Naive thymus-derived CD4-positive, alpha-beta T cell (primary cell): ENCODE measurements around the gene TMEM181. TPM values are rescaled to one million over a fixed set of nuclear protein-coding genes. Genes with fewer than 3 reads are reported as not detected.

Experiments used
- ATAC-seq: fragments of 150-1000 bp; cut with Tn5 transposase; 2 replicates; pipeline ENCODE4 v1.10.0; 2021; ENCODE audit warnings: mild to moderate bottlenecking, moderate library complexity
- CTCF ChIA-PET: fragments of 350-600 bp; sonication (Branson Sonifier 250); formaldehyde crosslinking; loops from one replicate; lab custom pipeline; 2021; ENCODE audit warnings: antibody characterized with exemption; lab: Charles Lee
- POLR2A ChIA-PET: fragments of 350-600 bp; sonication (Branson Sonifier 250); formaldehyde crosslinking; loops from one replicate; lab custom pipeline; 2021; ENCODE audit warnings: antibody characterized with exemption, inconsistent platforms; lab: Charles Lee
- DNase-seq, 9 donors: peaks; one replicate each; pipeline versions ENCODE4 v3.0.0 to v3.0.0-alpha.2; 2020 to 2022; ENCODE audit warnings: mixed read lengths in 1 of 9
- H3K27ac ChIP-seq: one replicate; pipeline ENCODE4 v1.7.0; 2013; ENCODE audit warnings: mild to moderate bottlenecking, low read depth, low read length, moderate library complexity
- H3K27me3 ChIP-seq, 2 donors: one replicate each; pipeline ENCODE4 v1.7.0; 2013; ENCODE audit warnings: low read length in 2 of 2, mild to moderate bottlenecking in 2 of 2, moderate library complexity in 2 of 2; ENCODE audit not compliant: control insufficient read depth in 2 of 2, insufficient read depth in 2 of 2
- H3K36me3 ChIP-seq, 3 experiments: 1 replicate in 2 of 3; 2 replicates in 1 of 3; pipeline ENCODE4 v1.7.0; 2013; ENCODE audit warnings: low read length in 3 of 3, mild to moderate bottlenecking in 3 of 3, moderate library complexity in 1 of 3; ENCODE audit not compliant: insufficient read depth in 3 of 3, control insufficient read depth in 2 of 3
- H3K4me1 ChIP-seq, 2 donors: one replicate each; pipeline ENCODE4 v1.7.0; 2013; ENCODE audit warnings: low read length in 2 of 2, mild to moderate bottlenecking in 2 of 2, moderate library complexity in 1 of 2; ENCODE audit not compliant: control insufficient read depth in 2 of 2, insufficient read depth in 2 of 2
- H3K4me3 ChIP-seq: 2 replicates; pipeline ENCODE4 v1.7.0; 2013; ENCODE audit warnings: mild to moderate bottlenecking, low read length
- H3K9me3 ChIP-seq, 3 experiments: 1 replicate in 2 of 3; 2 replicates in 1 of 3; pipeline ENCODE4 v1.7.0; 2013; ENCODE audit warnings: low read length in 3 of 3; ENCODE audit not compliant: control insufficient read depth in 2 of 3
- H3K27ac Mint-ChIP-seq, 9 donors: one replicate each; pipeline ENCODE4 v1.8.0; 2020 to 2022; ENCODE audit warnings: mixed read lengths in 9 of 9, mild to moderate bottlenecking in 8 of 9, moderate library complexity in 5 of 9, inconsistent platforms in 2 of 9
- H3K27me3 Mint-ChIP-seq, 5 donors: one replicate each; pipeline ENCODE4 v1.8.0; 2021 to 2022; ENCODE audit warnings: mixed read lengths in 5 of 5, mild to moderate bottlenecking in 1 of 5
- H3K36me3 Mint-ChIP-seq, 5 donors: one replicate each; pipeline ENCODE4 v1.8.0; 2020 to 2022; ENCODE audit warnings: mixed read lengths in 5 of 5, mild to moderate bottlenecking in 3 of 5, inconsistent platforms in 1 of 5
- H3K4me1 Mint-ChIP-seq, 7 donors: one replicate each; pipeline ENCODE4 v1.8.0; 2020 to 2022; ENCODE audit warnings: mixed read lengths in 7 of 7, mild to moderate bottlenecking in 3 of 7, inconsistent platforms in 1 of 7
- H3K4me3 Mint-ChIP-seq, 10 donors: one replicate each; pipeline ENCODE4 v1.8.0; 2020 to 2022; ENCODE audit warnings: mild to moderate bottlenecking in 10 of 10, mixed read lengths in 10 of 10, moderate library complexity in 6 of 10, inconsistent platforms in 2 of 10
- H3K9me3 Mint-ChIP-seq, 11 donors: one replicate each; pipeline ENCODE4 v1.8.0; 2020 to 2022; ENCODE audit warnings: mixed read lengths in 11 of 11, mild to moderate bottlenecking in 4 of 11, inconsistent platforms in 1 of 11, moderate library complexity in 1 of 11
- intact Hi-C, 2 donors: fragments of 100-400 bp; cut with micrococcal nuclease; formaldehyde crosslinking; loops; one replicate each; pipeline ENCODE4 v1.15.1; 2023
- polyA plus RNA-seq, 2 donors: library from polyadenylated mRNA; unstranded; fragments of 300-500 nt; fragmentation: Illumina TruSeq; gene quantifications; one replicate each; pipeline ENCODE4 v1.2.3, GENCODE V29; 2021
- total RNA-seq, 6 experiments: library from RNA in 5 of 6; stranded (reverse) in 5 of 6; gene quantifications; 1 replicate in 5 of 6; 2 replicates in 1 of 6; pipeline ENCODE4 v1.2.3 and lab custom pipeline; 2021 to 2026

TMEM181 gene
- total and polyA plus RNA-seq, 7 experiments from 2014 or later = 1.9 to 17.2 (median 15.7) TPM

DNA sequence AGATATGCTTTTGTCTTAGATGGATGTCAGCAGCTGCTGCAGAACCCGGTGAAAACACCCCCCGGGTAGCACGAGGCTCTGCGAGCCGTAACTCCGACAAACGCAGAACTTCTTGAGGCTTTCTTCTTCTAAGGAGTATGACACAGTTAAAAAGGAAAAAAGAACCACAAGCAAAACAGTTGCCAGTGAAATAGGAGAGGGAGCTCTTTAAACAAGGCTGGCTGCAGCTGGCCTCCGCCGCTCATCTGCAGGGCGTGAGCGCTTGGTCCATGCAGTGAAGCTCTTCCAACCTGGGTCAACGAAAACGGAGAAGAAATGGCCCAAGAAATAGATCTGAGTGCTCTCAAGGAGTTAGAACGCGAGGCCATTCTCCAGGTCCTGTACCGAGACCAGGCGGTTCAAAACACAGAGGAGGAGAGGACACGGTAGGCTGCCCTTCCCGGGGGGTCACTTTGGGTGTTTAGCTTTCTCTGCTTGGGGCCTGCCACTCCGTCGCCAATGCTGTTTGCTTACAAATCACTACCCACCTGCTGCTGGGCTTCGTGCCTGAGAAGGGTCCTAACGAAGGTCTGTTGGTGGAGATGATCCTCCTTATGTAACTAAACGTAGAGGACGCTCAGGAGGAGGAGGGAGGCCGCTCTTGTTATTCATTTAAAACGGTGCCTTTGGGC lies 103.2 kb downstream of the TMEM181 start:
- H3K27ac Mint-ChIP-seq = peak overlapping the region; percentile 23 to 100 (median 92)
- DNase-seq (peak in 7 of 9 donors; percentile 32 to 79 (median 67)), ATAC-seq (peak; percentile 56)
- H3K9me3 Mint-ChIP-seq = no peaks in the 10 kb centered on the region
- no peaks in the 10 kb centered on the region for H3K9me3 ChIP-seq
- H3K27me3 ChIP-seq = no peaks in the 10 kb centered on the region
- no peaks in the 10 kb centered on the region for H3K27me3 Mint-ChIP-seq
- peaks cover 0 to 42% (median 31%) of the 10 kb centered on the region in 5 donors for H3K36me3 Mint-ChIP-seq
- ChIA-PET POLR2A (interaction anchor here (0.7 to 5.9 kb wide), 6 partner anchors 8 to 901 kb away, joined by 3 to 59 read pairs (median 8); partner anchors contain the start of gene DYNLT1), CTCF (interaction anchor here (0.9 to 6.7 kb wide), 9 partner anchors 10 to 449 kb away, joined by 3 to 107 read pairs (median 4); no protein-coding TSS in a partner anchor)
- H3K4me3 Mint-ChIP-seq = peak overlapping the region; percentile 48 to 96 (median 89)
- H3K27ac ChIP-seq = peak overlapping the region; percentile 75
- H3K36me3 ChIP-seq = peaks cover 13 to 34% (median 14%) of the 10 kb centered on the region in 3 experiments
- H3K4me3 ChIP-seq = peak overlapping the region; percentile 34
- H3K4me1 ChIP-seq = peaks cover 0 to 33% of the 10 kb centered on the region in 2 donors
- intact Hi-C loops = loop anchor here in 1 of 2 donors (1.0 to 5.0 kb wide), 2 partner anchors 10 to 36 kb away; no protein-coding TSS in a partner anchor
- peaks cover 5 to 73% (median 59%) of the 10 kb centered on the region in 7 donors for H3K4me1 Mint-ChIP-seq

DNA sequence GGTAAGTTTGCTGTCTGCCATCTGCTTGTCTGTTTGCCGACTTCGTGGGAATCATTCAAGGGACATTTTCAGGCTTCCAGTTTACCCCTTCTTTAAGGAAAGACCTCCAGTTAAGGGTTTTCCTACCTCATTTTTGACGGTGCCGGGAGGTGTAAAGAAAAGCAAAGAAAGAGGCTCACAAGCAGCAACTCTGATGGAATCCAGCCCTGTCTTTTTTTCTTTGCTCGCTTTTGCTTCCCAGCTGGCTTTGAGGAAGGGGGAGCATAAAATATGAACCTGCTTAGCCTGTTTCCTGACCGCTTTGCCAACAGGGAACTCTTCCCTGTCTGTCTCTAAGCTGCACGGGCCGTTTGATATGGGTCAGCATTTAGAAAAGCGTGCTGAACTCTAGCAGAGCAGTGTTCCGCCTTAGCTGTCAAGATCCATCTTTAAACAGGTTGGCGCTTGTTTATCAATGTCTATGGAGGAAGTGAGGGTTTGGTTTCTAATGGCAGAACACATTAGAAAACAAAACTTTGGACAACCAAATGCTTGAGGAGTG lies 103.8 kb downstream of the TMEM181 start:
- Mint-ChIP-seq H3K27me3 (no peaks in the 10 kb centered on the region), H3K36me3 (peaks cover 4 to 46% (median 34%) of the 10 kb centered on the region in 5 donors), H3K4me1 (peaks cover 10 to 77% (median 63%) of the 10 kb centered on the region in 7 donors), H3K9me3 (no peaks in the 10 kb centered on the region), H3K4me3 (peak overlapping the region in 9 of 10 donors; percentile 71 to 96 (median 90)), H3K27ac (peak overlapping the region in 8 of 9 donors; percentile 85 to 100 (median 94))
- POLR2A ChIA-PET = interaction anchor here (1.3 to 5.9 kb wide), 5 partner anchors 8 to 27 kb away, joined by 3 to 59 read pairs (median 12); partner anchors contain the start of gene DYNLT1
- no peaks in the 10 kb centered on the region for H3K27me3 ChIP-seq
- peak overlapping the region; percentile 75 for H3K27ac ChIP-seq
- H3K4me1 ChIP-seq = peaks cover 0 to 33% of the 10 kb centered on the region in 2 donors
- intact Hi-C loops = loop anchor here in 1 of 2 donors (1.0 to 5.0 kb wide), 2 partner anchors 10 to 36 kb away; no protein-coding TSS in a partner anchor
- DNase-seq (peak in 2 of 9 donors; percentile 30), ATAC-seq (no peak)
- peaks cover 13 to 38% (median 14%) of the 10 kb centered on the region in 3 experiments for H3K36me3 ChIP-seq
- H3K4me3 ChIP-seq = peak overlapping the region; percentile 34
- no peaks in the 10 kb centered on the region for H3K9me3 ChIP-seq
- CTCF ChIA-PET = interaction anchor here (0.9 to 6.7 kb wide), 4 partner anchors 10 to 450 kb away, joined by 4 to 107 read pairs (median 4); no protein-coding TSS in a partner anchor

GRCh38 chr6:158665332-158665731 lies 105.4 kb downstream of the TMEM181 start:
- Mint-ChIP-seq H3K4me1 (peaks cover 10 to 73% (median 55%) of the 10 kb centered on the region in 7 donors), H3K4me3 (peak overlapping the region in 9 of 10 donors; percentile 16 to 96 (median 86)), H3K36me3 (peaks cover 11 to 58% (median 35%) of the 10 kb centered on the region in 5 donors), H3K9me3 (no peaks in the 10 kb centered on the region), H3K27me3 (no peaks in the 10 kb centered on the region), H3K27ac (peak overlapping the region in 7 of 9 donors; percentile 9 to 100 (median 93))
- no peaks in the 10 kb centered on the region for H3K9me3 ChIP-seq
- H3K27ac ChIP-seq = peak overlapping the region; percentile 17
- intact Hi-C loops = no loop called here
- peaks cover 13 to 45% (median 14%) of the 10 kb centered on the region in 3 experiments for H3K36me3 ChIP-seq
- no peaks in the 10 kb centered on the region for H3K27me3 ChIP-seq
- no peak overlapping the region for H3K4me3 ChIP-seq
- CTCF ChIA-PET = interaction anchor here (1.4 kb wide), 1 partner anchor 26 kb away, joined by 7 read pairs; no protein-coding TSS in a partner anchor
- DNase-seq (no peak), ATAC-seq (no peak)
- POLR2A ChIA-PET = interaction anchor here (0.8 kb wide), 1 partner anchor 18 kb away, joined by 3 read pairs; no protein-coding TSS in a partner anchor
- peaks cover 0 to 26% of the 10 kb centered on the region in 2 donors for H3K4me1 ChIP-seq

GRCh38 chr6:158666628-158667359 lies 106.9 kb downstream of the TMEM181 start:
- peak overlapping the region in 3 of 10 donors; percentile 2 to 42 (median 33) for H3K4me3 Mint-ChIP-seq
- no peak for DNase-seq
- H3K9me3 Mint-ChIP-seq = no peaks in the 10 kb centered on the region
- POLR2A ChIA-PET = interaction anchor here (0.6 kb wide), 1 partner anchor 80 kb away, joined by 3 read pairs; no protein-coding TSS in a partner anchor
- Histone ChIP-seq H3K27ac (no peak overlapping the region), H3K4me1 (peaks cover 0 to 14% of the 10 kb centered on the region in 2 donors), H3K36me3 (peaks cover 13 to 45% (median 14%) of the 10 kb centered on the region in 3 experiments), H3K27me3 (no peaks in the 10 kb centered on the region), H3K9me3 (no peaks in the 10 kb centered on the region), H3K4me3 (no peak overlapping the region)
- H3K4me1 Mint-ChIP-seq = peaks cover 10 to 63% (median 46%) of the 10 kb centered on the region in 7 donors
- no peaks in the 10 kb centered on the region for H3K27me3 Mint-ChIP-seq
- CTCF ChIA-PET = interaction anchor here (1.4 kb wide), 1 partner anchor 24 kb away, joined by 7 read pairs; no protein-coding TSS in a partner anchor
- ATAC-seq = peak; percentile 75
- peaks cover 11 to 61% (median 35%) of the 10 kb centered on the region in 5 donors for H3K36me3 Mint-ChIP-seq
- H3K27ac Mint-ChIP-seq = peak overlapping the region in 5 of 9 donors; percentile 10 to 62 (median 48)
- intact Hi-C loops = no loop called here

DNA sequence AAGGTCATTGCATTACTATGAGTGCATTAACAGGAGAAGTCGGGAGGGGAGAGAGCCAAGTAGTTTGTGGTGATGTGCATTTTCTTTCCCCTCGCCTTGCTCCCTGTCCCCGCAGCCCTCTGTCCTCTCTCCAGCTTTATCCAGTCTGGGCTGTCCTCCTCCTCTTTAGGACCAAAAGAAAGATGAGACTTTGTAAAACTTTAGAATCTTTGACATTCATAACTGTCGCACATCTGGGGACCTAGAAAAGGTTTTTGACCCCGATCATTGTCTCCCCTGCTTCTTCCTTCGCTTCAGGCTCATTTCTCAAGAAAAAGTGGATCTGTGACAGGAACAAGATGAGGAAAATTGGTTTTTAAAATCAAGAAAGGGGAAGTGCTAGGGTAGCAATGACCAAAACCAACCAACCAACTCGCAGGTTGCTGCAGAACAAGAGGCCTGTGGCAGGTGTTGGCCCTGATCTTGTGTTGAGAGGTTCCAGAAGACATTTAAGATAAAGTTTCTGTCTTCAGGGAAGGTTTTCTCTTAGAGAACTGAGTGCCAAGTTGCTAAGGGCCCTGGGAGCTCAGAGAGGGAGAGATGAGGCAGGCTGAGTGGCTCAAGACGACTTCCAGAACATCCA lies 107.6 kb downstream of the TMEM181 start:
- Mint-ChIP-seq H3K9me3 (no peaks in the 10 kb centered on the region), H3K27me3 (no peaks in the 10 kb centered on the region), H3K36me3 (peaks cover 11 to 61% (median 35%) of the 10 kb centered on the region in 5 donors), H3K4me3 (peak overlapping the region in 2 of 10 donors; percentile 33 to 42), H3K4me1 (peaks cover 10 to 57% (median 40%) of the 10 kb centered on the region in 7 donors), H3K27ac (peak overlapping the region in 4 of 9 donors; percentile 36 to 62 (median 50))
- peaks cover 0 to 8% of the 10 kb centered on the region in 2 donors for H3K4me1 ChIP-seq
- no peak overlapping the region for H3K27ac ChIP-seq
- DNase-seq (no peak), ATAC-seq (no peak)
- H3K27me3 ChIP-seq = no peaks in the 10 kb centered on the region
- H3K4me3 ChIP-seq = no peak overlapping the region
- ChIA-PET POLR2A (no interaction called here), CTCF (no interaction called here)
- H3K36me3 ChIP-seq = peaks cover 13 to 45% (median 14%) of the 10 kb centered on the region in 3 experiments
- intact Hi-C loops = no loop called here
- no peaks in the 10 kb centered on the region for H3K9me3 ChIP-seq
